B cell (primary cell): ENCODE results near the gene TTYH3.

Experiments
- EZH2 ChIP-seq: IDR thresholded peaks from 2 replicates; pipeline ENCODE4 v1.6.1; 2012; ENCODE audit warnings: borderline replicate concordance, low read depth, mild to moderate bottlenecking, moderate library complexity, low read length; ENCODE audit not compliant: insufficient read depth, poor library complexity, severe bottlenecking
- TF ChIP-seq, protein P1 (sequence below): fragments of 200-600 bp; IDR thresholded peaks from one replicate; pipeline ENCODE4 v1.8.0; 2022; ENCODE audit warnings: antibody characterized with exemption, mild to moderate bottlenecking

DNA sequence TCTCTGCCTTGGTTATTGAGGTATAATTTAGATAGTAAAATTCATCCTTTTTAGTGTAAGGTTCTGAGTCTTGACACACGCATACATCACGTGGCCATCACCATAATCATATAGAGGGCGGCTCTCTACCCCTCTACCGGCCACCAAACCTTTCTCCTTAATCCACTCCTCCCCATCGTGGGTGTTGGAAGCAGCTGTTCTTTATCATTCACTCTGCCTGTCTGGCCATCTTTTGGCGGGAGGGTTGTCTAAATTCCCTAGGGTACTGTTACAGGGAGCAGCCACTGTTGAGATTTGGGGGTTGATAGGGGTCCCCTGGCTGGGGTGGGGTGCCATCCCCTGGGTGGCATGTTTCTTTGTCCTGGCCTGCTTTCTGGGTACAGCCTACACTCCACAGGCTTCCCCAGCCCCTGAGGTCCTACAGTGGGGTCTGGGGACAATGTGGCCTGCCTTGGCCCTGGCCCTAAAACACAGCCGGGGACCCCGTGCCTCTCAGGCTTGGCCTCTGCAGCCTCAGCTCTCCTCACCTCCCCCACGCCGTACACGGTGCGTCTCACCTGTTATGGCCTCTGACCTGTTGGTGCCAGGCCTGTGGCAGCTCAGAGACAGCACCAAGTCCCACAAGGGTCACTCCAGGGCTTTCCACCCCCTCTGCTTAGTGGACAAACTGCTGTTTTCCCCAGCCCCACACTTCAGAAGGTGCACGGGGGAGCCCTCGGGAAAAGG lies 73.7 kb downstream of the TTYH3 start:
- TF ChIP-seq, protein P1, sequence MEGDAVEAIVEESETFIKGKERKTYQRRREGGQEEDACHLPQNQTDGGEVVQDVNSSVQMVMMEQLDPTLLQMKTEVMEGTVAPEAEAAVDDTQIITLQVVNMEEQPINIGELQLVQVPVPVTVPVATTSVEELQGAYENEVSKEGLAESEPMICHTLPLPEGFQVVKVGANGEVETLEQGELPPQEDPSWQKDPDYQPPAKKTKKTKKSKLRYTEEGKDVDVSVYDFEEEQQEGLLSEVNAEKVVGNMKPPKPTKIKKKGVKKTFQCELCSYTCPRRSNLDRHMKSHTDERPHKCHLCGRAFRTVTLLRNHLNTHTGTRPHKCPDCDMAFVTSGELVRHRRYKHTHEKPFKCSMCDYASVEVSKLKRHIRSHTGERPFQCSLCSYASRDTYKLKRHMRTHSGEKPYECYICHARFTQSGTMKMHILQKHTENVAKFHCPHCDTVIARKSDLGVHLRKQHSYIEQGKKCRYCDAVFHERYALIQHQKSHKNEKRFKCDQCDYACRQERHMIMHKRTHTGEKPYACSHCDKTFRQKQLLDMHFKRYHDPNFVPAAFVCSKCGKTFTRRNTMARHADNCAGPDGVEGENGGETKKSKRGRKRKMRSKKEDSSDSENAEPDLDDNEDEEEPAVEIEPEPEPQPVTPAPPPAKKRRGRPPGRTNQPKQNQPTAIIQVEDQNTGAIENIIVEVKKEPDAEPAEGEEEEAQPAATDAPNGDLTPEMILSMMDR, result no peak
- no peak for TF ChIP-seq EZH2
